ENCODE data around the gene GPATCH2.
"Not testable (repeated sequence)": the region's sequence is repeated elsewhere in the genome, so short reads cannot be mapped to it uniquely, and the experiment has no call there.

The GPATCH2 gene

GRCh38 chr1:217435204-217435603 is 195.7 kb downstream of the GPATCH2 start:
- no peak for DNase-seq

GRCh38 chr1:217433664-217434063 is 197.2 kb downstream of the GPATCH2 start:
- DNase-seq = no peak

GRCh38 chr1:217432339-217432738 is 198.6 kb downstream of the GPATCH2 start:
- no peak for DNase-seq

GRCh38 chr1:217431395-217431794 is 199.5 kb downstream of the GPATCH2 start:
- no peak for DNase-seq

GRCh38 chr1:217425422-217425821 is 205.5 kb downstream of the GPATCH2 start:
- no peak for DNase-seq

GRCh38 chr1:217419194-217419551 is 211.7 kb downstream of the GPATCH2 start:
- DNase-seq = no peak

GRCh38 chr1:217418269-217419193 is 212.4 kb downstream of the GPATCH2 start:
- no peak for DNase-seq

- DNase-seq = no peak
Observed at GRCh38 chr1:217417363-217417762, 213.5 kb downstream of the GPATCH2 start.

GRCh38 chr1:217407534-217408001 is 223.3 kb downstream of the GPATCH2 start:
- DNase-seq = no peak

GRCh38 chr1:217403026-217403720 is 227.7 kb downstream of the GPATCH2 start:
- no peak for DNase-seq

- DNase-seq = no peak
Observed at GRCh38 chr1:217402301-217402700, 228.6 kb downstream of the GPATCH2 start.

- DNase-seq = no peak
Observed at GRCh38 chr1:217393896-217394295, 237.0 kb downstream of the GPATCH2 start.

GRCh38 chr1:217392441-217392840 is 238.4 kb downstream of the GPATCH2 start:
- DNase-seq = no peak

GRCh38 chr1:217389895-217390294 is 241.0 kb downstream of the GPATCH2 start:
- DNase-seq = no peak

- no peak for DNase-seq
Observed at GRCh38 chr1:217388522-217389065, 242.3 kb downstream of the GPATCH2 start.

- DNase-seq = not testable (repeated sequence)
Observed at GRCh38 chr1:217381773-217382172, 249.1 kb downstream of the GPATCH2 start.

- DNase-seq = not testable (repeated sequence)
Observed at GRCh38 chr1:217379804-217380203, 251.1 kb downstream of the GPATCH2 start.

- no peak for DNase-seq
Observed at GRCh38 chr1:217379336-217379735, 251.6 kb downstream of the GPATCH2 start.
